GM18507 (cell line): ENCODE data around the gene TTLL11.
A peak's percentile ranks its signal among the peaks of the same experiment; 100 is the strongest.
"Not testable (repeated sequence)": the region's sequence is repeated elsewhere in the genome, so short reads cannot be mapped to it uniquely, and the experiment has no call there.

Source experiments
- DNase-seq: peaks from one replicate; pipeline ENCODE4 v3.0.0; 2011; ENCODE audit warnings: low read depth; ENCODE audit not compliant: insufficient read length; ENCODE audit errors: extremely low spot score
- FAIRE-seq: peaks from 2 replicates; lab custom pipeline; 2011; peaks lifted over from hg19 to GRCh38; lab: Jason Lieb, UNC

The TTLL11 gene

DNA sequence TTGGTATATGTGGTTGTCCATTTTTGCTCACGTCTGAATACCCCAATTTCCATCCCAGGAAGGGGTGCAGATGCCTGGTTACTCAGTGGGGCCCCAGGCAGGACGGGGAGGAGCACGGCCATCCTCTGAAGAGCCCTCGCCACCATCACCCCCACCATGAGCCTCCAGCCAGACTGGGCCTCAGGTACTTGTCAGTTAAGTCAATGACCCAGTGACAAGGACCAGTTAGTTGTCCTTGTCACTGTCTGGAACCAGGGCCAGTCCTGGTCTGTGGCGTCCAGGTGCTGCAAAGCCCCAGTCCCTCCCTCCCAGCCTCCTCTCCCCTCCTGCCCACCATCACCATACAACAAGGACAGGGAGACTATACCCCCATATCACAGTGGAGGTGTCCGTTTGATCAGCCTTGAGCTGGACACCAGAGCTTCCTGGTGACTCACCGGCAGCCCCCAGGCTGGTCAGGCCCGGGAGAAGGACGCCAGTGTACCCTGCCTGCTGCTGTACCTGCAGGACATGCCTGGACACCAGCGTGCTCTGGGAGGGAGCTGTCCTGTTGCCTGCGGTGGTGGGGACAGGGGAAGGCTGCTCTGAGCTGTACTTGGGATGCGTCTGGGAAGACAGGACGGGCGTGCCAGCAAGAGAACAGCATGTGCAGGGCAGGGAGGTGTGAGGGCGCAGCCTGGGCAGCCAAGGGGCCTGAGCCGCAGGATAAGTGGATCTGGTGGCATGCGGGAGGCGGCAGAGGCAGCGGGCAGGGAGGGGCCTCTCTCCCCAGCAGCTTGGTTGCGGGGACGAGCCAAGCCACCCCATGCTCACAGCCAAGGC lies 32.6 kb upstream of the TTLL11 start:
- no peak for DNase-seq
- no peak for FAIRE-seq

GRCh38 chr9:122125158-122125508 lies 32.0 kb upstream of the TTLL11 start:
- DNase-seq = peak; percentile 64
- FAIRE-seq = peak; percentile 83

DNA sequence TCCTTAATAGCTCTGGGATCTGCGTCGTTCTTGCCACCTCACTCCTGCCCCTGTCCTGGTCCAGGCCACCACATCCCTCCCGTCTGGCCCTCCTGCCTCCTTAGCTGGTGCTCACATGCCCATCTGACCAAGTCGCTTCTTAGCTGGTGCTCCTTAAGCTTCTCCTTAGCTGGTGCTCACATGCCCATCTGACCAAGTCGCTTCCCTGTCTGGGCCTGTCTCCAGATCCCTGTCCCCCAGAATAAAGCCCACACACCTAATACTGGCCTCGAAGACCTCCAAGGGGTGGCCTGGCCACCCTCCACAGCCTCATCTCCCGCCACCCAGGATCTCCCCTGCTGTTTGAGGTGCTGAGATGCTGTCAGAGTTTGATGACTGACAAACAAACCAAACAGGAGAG lies 31.4 kb upstream of the TTLL11 start:
- DNase-seq = no peak
- no peak for FAIRE-seq

GRCh38 chr9:122124048-122124447 lies 30.9 kb upstream of the TTLL11 start:
- no peak for FAIRE-seq
- no peak for DNase-seq

DNA sequence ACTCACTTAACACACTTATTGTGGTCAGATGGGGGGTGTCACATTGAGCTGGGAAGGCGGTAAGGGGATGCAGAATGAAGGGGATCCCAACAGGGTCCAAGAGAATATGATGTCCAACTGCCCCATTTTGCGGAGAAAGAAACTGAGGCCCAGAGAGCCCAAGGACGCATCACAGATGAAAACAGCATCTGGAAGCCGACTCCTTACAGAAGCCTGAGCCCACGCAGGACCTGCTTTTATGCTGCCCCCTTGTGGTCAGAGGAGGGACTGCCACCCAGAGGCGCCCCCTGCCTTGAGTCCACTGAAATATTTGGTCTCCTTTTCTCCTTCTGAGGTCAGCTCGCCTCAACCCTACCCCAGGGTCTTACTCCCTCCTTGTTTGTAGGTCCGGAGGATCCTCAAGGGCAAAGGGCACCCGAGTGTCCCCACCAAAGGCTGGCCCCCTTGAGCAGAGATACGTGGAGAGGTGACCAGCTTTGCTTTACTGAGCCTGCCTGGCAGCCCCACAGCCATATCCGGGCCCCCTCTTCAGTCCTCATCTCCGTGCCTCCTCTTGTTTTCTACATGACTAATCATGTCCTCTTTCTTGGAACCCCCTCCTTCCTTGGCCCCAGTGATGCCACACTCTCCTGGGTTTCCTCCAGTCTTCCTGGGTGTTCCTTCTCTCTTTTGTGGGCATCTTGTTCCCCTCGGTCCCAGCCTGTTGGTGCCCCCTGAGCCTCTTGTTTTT lies 30.0 kb upstream of the TTLL11 start:
- FAIRE-seq (peak; percentile 42), DNase-seq (peak; percentile 70)

DNA sequence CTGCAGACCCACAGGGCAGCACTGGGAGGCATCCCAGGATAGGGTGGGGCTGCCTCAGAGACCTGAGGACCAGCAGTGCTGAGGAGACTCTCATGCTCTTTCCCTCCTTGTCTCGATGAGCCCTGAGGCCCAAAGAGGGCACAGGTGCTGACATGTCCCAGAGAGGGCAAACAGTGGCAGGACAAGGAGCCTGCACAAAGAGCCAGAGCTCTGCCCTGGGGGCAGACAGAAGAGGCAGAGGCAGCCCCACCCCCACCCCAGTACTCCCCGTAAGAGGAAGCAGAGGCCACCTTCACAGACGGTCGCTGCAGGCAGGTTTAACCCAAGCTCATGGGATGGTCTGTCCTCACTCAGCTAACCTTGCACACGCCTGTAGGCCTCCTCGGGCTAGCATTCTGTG lies 29.4 kb upstream of the TTLL11 start:
- DNase-seq = no peak
- no peak for FAIRE-seq

DNA sequence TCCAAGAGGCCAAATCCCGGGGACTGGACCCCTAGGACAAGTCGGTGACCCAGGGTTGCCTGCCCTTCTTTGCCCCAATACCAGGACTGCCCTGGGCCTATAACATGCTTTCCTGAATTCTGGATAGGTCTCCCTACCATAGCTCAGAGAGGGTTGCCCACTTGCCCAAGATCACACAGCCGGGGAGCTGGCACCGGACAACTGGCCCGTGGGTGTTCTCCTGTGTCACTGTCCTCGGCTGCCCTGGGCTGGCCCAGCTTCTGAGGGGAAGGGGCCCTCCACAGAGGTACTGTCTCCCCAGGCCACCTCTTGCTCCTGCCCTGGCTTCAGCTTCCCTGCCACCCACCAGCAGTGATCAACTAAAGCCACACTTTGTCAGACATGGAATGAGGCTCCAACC lies 28.8 kb upstream of the TTLL11 start:
- DNase-seq (no peak), FAIRE-seq (no peak)

DNA sequence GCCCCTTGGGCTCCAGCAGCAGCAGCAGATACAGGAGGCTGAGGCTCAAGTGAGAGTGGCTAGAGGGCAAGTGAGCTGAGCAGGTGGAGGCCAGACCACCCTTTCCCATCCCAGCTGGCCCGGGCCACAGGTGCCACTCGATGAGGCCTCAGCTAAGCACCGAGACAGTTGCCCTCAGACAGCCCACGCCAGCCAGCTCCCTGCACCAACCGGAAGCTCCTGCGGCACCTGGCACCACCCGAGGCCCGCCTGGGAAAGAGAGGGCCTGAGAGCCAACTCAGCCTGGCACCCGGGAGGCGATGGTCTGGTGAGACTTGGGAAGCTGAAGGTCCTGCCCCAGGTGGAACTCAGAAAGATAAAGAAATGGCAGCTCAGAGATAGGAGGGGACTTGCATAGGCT lies 28.3 kb upstream of the TTLL11 start:
- FAIRE-seq (no peak), DNase-seq (no peak)

DNA sequence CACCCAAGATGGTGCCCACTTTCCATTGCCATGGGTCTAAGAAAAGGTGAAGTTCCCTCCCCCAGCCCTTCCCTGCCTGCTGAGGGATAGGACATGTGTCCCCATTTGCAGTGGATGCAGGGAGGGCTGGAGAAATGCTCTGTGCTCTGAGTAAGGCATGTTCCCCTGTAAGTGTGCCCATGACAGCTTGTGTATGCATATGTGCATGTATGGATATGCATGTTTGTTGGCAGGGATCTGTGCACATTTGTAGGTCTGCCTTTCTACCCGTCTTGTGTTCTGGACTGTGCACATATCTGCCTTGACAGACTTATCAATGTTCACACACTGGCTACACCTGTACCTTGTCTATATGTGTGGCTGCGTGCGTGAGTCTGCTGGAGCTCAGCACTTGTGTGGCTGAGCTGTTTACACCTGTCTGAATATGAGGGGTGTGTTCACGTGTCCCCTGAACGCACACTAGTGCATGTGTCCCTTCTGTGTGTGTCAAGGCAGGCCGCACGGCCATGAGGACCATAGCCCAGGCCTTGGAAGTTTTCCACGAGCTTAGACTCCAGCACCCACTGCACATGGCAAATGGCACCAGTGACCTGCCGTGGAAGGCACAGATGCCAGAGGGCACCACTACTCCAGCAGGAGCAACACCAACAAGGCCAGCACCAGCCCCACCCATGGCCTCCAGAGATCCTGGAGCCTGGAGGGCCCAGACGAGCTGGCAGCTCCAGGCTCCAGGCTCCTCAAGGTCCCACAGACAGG lies 27.4 kb upstream of the TTLL11 start:
- no peak for FAIRE-seq
- DNase-seq = no peak

DNA sequence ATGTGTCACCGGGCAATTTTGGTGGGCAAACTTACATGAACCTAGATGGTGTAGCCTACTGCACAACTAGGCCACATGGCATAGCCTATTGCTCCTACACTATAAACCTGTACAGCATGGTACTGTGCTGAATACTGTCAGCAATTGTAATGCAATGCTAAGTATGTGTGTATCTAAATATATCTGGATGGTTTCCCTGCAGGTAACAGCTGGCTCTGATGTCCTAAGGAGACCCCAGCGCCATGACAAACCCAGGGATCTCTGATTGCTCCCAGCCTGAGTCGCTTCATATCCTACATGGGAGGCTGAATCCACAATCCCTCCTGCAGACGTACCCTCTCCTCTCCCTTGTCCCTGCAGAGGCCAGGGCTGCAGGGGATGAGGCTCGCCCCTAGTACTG lies 26.6 kb upstream of the TTLL11 start:
- DNase-seq (no peak), FAIRE-seq (no peak)

DNA sequence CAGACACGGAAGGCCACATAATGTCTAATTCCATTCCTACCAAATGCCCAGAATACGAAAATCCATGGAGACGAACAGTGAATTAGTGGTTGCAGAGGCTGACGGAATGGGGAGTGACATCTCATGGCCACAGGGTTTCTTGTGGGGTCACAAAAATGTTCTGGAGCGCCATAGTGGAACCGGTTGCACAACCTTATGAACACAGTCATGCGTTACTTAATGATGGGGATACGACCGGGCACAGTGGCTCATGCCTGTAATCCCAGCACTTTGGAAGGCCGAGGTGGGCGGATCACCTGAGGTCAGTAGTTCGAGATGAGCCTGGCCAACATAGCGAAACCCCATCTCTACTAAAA lies 26.0 kb upstream of the TTLL11 start:
- DNase-seq (no peak), FAIRE-seq (no peak)

GRCh38 chr9:122118343-122119165 lies 25.4 kb upstream of the TTLL11 start:
- FAIRE-seq = no peak
- DNase-seq = no peak

DNA sequence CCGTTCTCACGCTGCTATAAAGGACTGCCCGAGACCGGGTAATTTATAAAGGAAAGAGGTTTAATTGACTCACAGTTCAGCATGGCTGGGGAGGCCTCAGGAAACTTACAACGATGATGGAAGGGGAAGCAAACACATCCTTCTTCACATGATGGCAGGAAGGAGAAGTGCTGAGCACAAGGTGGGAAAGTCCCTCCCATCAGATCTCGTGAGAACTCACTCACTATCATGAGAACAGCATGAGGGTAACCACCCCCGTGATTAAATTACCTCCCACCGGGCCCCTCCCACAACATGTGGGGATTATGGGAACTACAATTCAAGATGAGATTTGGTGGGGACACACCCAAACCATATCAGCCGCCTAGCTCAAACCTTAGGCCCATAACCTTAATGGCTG lies 24.1 kb upstream of the TTLL11 start:
- not testable (repeated sequence) for DNase-seq, FAIRE-seq

DNA sequence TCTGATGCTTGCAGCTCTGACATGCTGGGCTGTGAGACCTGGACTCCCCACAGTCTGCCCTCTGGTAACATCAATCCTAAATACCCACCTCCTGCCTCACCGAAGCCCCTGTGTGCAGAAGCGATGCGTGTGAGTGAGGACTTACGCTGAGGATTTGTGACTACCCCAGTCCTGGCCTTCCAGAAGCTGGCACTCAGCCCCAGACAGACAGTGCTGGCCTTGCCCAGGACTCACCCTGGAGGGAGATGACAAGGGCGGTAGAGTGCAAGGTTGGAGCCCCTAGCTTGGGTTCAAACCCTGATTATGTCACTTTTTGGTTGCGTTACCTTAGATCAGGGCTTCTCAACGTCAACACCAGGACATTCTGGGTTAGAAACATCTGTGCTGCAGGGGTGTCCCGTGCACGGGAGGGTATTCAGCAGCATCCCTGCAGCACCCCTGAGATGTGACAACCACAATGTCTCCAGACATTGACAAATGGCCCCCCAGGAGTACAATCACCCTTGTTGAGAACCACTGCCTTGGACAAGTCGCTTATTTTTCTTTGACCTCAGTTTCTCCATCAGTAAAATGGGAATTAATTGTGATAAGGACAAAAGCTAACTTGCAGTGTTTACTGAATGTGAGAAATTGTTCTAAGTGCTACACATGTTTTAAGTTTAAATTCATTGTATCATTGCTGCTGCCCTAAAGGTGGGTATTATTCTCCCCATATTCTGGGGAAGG lies 23.5 kb upstream of the TTLL11 start:
- DNase-seq = no peak

DNA sequence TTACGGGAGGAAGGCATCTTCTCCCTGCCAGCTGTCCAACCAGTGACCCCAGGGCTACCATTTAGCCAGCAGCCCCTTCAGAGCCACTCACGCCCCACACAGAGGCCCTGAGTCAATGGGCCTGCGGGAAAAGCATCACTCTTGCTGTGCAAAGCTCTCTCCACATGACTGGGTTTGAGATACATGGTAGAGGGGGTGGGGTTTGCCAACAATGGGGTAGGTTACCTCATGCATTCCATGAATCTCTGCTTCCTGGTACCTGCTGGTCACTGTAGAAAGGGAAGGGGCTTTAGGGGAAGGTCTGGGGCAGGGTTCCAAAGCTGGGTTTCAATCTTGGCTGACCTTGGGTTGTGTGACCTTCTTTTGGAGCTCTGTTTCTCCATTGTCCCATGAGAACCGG lies 22.9 kb upstream of the TTLL11 start:
- DNase-seq (no peak), FAIRE-seq (no peak)

More for the DNA sequence above, 23.5 kb upstream of the TTLL11 start:
- FAIRE-seq = no peak

- FAIRE-seq = no peak
- no peak for DNase-seq
Measured at GRCh38 chr9:122115176-122116035, 22.3 kb upstream of the TTLL11 start.

DNA sequence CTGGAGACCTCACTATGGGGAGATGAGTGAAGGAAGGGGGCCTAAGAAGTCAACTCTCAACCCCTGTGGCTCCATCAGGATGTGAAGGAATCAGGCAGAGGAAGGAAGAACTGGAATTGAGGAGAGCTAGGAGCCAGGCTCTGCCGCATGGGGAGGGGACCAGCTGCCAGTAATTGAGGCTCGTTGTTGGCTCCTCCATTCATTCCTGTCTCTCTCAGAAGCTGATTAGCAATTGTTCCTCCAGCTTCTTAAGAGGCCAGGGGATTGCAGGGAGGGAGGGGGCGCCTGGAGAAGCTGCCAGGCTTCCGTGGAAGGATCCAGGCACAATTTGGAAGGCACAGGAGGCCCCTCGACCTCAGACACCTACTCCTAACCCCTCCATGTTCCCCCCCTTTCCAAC lies 20.5 kb upstream of the TTLL11 start:
- FAIRE-seq (no peak), DNase-seq (no peak)

- FAIRE-seq = no peak
- no peak for DNase-seq
Measured at GRCh38 chr9:122112238-122112637, 19.1 kb upstream of the TTLL11 start.
